ENCODE measurements around the gene SLC35G3.

DNA sequence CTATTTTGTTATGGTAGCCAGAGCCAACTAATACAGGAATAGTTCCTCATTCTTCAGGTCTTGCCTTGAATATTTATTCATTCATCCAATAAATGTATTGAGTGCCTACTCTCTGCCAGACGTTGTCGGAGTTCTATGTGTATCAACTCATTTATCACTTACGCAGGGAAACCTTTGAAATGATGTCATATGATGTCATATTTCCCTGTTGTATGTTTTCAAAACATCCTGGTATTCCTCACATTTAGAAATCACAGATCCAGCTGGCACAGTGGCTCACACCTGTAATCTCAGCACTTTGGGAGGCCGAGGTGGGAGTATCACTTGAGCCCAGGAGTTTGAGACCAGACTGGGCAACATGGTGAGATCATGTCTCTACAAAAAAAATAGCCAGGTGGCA, 49.4 kb downstream of the SLC35G3 start:
- TF ChIP-seq, protein P1, sequence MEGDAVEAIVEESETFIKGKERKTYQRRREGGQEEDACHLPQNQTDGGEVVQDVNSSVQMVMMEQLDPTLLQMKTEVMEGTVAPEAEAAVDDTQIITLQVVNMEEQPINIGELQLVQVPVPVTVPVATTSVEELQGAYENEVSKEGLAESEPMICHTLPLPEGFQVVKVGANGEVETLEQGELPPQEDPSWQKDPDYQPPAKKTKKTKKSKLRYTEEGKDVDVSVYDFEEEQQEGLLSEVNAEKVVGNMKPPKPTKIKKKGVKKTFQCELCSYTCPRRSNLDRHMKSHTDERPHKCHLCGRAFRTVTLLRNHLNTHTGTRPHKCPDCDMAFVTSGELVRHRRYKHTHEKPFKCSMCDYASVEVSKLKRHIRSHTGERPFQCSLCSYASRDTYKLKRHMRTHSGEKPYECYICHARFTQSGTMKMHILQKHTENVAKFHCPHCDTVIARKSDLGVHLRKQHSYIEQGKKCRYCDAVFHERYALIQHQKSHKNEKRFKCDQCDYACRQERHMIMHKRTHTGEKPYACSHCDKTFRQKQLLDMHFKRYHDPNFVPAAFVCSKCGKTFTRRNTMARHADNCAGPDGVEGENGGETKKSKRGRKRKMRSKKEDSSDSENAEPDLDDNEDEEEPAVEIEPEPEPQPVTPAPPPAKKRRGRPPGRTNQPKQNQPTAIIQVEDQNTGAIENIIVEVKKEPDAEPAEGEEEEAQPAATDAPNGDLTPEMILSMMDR (IDR thresholded peaks at IDR 0.05; ENCODE audit: poor library complexity), result no peak
- no peak for TF ChIP-seq EZH2 (IDR thresholded peaks at IDR 0.05; ENCODE audit: borderline replicate concordance)

All from hepatocyte (in vitro differentiated cells).